ENCODE measurements around the gene ZMYND15.

The ZMYND15 gene

DNA sequence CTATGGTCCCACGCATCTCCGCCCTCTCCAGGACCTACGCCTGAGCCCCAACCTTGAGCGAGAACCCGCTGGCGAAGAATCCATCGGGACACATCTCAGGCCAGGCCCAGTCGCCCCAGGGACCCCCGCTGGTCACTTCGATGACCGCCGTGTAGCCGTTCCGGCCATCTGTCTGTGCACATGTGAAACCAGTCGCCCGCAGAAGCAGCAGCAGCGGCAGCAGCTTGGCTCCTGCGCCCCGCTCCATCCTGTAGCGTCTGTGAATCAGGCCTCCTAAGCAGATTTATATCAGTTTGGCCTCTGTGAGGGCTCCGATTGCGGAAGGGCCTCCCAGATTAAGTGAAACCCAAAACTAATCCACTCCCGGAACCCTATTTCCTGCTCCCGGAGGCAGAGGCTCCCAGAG is 46.5 kb downstream of the ZMYND15 start, which contains the start of gene VMO1:
Gene VMO1, minus strand, starts transcription at position 259 of the 406 bp plus-strand sequence. Its CDS starts 12 bp downstream, at position 247.
- no peak for DNase-seq (ENCODE audit: low spot score)

GRCh38 chr17:4786516-4786915 is 46.9 kb downstream of the ZMYND15 start:
- no peak for DNase-seq (ENCODE audit: low spot score)

GRCh38 chr17:4788159-4788806 is 48.6 kb downstream of the ZMYND15 start:
- no peak for DNase-seq (ENCODE audit: low spot score)

DNA sequence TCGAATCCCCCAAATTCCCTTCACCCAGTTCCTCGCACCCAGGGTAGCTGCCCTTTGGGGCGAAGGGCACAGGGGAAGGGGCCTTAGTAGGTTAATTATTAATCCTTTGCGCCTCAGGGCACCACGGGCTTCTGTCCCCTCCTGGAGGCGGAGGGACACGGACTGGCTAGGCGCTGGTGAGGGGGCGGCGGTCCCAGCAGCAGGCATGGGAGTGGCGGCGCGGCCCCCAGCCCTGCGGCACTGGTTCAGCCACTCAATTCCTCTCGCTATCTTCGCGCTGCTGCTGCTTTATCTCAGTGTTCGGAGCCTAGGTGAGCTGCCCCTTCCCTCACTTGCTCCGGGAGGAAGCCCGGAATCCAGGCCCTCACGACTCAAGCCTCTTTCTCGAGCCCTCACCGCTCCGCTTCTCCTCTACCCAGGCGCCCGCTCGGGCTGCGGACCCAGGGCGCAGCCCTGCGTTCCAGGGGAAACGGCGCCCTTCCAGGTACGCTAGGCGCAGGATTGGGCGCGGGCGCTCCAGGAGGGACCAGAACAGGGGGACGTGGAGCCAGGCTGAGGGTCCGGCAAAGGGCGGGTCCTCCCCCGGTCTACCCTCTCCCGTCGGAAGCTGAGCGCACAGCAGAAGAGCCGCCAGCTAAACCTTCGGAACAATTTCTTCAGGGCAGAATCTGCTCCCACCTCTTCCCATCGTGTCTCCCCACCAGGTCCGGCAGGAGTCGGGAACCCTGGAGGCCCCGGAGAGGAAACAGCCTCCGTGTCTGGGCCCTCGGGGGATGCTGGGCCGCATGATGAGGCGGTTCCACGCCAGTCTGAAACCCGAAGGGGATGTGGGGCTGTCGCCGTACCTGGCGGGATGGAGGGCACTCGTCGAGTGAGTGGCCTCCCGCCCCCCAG is 49.4 kb downstream of the ZMYND15 start, which contains the start of gene GLTPD2:
Gene GLTPD2, plus strand, starts transcription at position 158 of the 894 bp plus-strand sequence. Its CDS starts 48 bp downstream, at position 206.
- DNase-seq (ENCODE audit: low spot score), result no peak

DNA sequence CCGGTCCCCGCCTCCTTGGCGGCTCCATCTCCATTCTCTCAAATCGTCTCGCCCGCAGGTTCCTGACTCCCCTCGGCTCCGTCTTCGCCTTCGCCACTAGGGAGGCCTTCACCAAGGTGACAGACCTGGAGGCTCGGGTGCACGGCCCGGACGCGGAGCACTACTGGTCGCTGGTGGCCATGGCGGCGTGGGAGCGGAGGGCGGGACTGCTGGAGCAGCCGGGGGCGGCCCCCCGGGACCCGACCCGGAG is 50.0 kb downstream of the ZMYND15 start:
- DNase-seq (ENCODE audit: low spot score), result no peak

GRCh38 chr17:4789951-4790704 is 50.5 kb downstream of the ZMYND15 start:
- peak; percentile 94 for DNase-seq (ENCODE audit: low spot score)

DNA sequence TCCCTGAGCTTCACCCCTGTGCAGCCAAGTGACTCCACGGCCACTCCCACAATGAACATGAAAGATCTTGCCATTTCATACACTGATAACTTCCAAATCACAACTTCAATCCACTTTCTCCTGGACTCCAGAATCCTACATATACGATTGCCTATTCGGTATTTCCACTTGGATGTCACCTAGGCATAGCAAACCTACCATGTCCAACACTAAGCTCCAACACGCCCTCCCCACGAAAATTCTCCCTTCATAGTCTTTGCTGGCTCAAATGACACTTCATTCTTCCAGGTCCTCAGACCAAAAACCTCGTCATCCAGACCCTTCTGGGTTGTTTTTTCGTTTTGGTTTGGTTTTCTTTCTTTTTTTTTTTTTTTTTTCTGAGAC is 51.1 kb downstream of the ZMYND15 start:
- DNase-seq (ENCODE audit: low spot score), result no peak

DNA sequence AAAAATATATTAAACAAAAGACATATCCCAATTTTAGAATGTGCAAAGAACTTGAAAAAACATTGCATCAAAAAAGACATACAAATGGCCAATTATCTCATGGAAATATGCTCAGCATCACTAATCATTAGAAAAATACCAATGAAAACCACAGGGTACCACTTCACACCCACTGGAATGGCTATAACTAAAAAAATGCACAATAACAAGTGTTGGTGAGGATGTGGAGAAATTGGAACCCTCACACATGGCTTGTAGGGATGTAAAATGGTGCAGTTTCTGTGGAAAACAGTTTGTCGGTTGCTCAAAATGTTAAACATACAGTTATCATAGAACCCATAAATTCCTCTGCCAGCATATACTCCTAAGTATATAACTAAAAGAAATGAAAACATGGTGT is 55.5 kb downstream of the ZMYND15 start:
- DNase-seq (ENCODE audit: low spot score), result no peak
